Endothelial cell of umbilical vein (primary cell): ENCODE measurements around the gene MT1X. TPM values are rescaled to one million over a fixed set of nuclear protein-coding genes. Genes with fewer than 3 reads are reported as not detected.
A peak's percentile ranks its signal among the peaks of the same experiment; 100 is the strongest.

Source experiments
- BruUV-seq: library from RNA; stranded (reverse); fragments of 400-500 nt; replicated peaks from 2 replicates; lab custom pipeline; 2021; lab: Mats Ljungman, UMichigan
- CTCF ChIA-PET: fragments of 300-600, 350-600 bp; sonication (Branson Sonifier 250); formaldehyde crosslinking; loops from one replicate; lab custom pipeline; 2021; ENCODE audit warnings: antibody characterized with exemption, inconsistent platforms; lab: Charles Lee
- POLR2A ChIA-PET: fragments of 300-600, 350-600 bp; sonication (Branson Sonifier 250); formaldehyde crosslinking; loops from one replicate; lab custom pipeline; 2021; ENCODE audit warnings: antibody characterized with exemption, inconsistent platforms; lab: Charles Lee
- DNase-seq: peaks from one replicate; pipeline ENCODE4 v3.0.0-alpha.2; 2011; ENCODE audit warnings: low read depth, low spot score
- FAIRE-seq: peaks from 2 replicates; lab custom pipeline; 2011; peaks lifted over from hg19 to GRCh38; lab: Jason Lieb, UNC
- H2AFZ ChIP-seq: 2 replicates; pipeline ENCODE4 v1.6.0; 2012; ENCODE audit warnings: low read depth, low read length, control low read depth, inconsistent platforms
- H3K27ac ChIP-seq: 2 replicates; pipeline ENCODE4 v1.5.1; 2011; ENCODE audit warnings: low read depth, mild to moderate bottlenecking, control low read depth, low read length, moderate library complexity; ENCODE audit not compliant: insufficient read depth
- H3K27me3 ChIP-seq, 2 experiments: 2 replicates each; pipeline versions ENCODE4 v1.6.0 to v1.6.1; 2011; ENCODE audit warnings: low read length in 2 of 2, mixed read lengths in 1 of 2; ENCODE audit not compliant: control insufficient read depth in 2 of 2, insufficient read depth in 2 of 2
- H3K36me3 ChIP-seq, 2 experiments: 2 replicates in 1 of 2; 3 replicates in 1 of 2; pipeline ENCODE4 v1.5.1; 2011; ENCODE audit warnings: low read length in 2 of 2, mild to moderate bottlenecking in 1 of 2, moderate library complexity in 1 of 2; ENCODE audit not compliant: control insufficient read depth in 2 of 2, insufficient read depth in 2 of 2; ENCODE audit errors: extremely low read depth in 1 of 2
- H3K4me1 ChIP-seq: 3 replicates; pipeline ENCODE4 v1.5.1; 2011; ENCODE audit warnings: mild to moderate bottlenecking, low read length; ENCODE audit not compliant: control insufficient read depth, insufficient read depth; ENCODE audit errors: extremely low read depth
- H3K4me2 ChIP-seq: 2 replicates; pipeline ENCODE4 v1.6.1; 2011; ENCODE audit warnings: low read length, control low read depth, mixed read lengths; ENCODE audit not compliant: insufficient read depth
- H3K4me3 ChIP-seq, 3 experiments: fragments of 200-600 bp in 1 of 3; sonication (generic), shearing (Covaris generic) in 1 of 3; replicated peaks in 1 of 3; 2 replicates each; pipeline ENCODE4 v1.5.1; 2011 to 2016; ENCODE audit warnings: control low read depth in 3 of 3, low read length in 3 of 3, mild to moderate bottlenecking in 2 of 3, inconsistent platforms in 1 of 3, low read depth in 1 of 3, moderate library complexity in 1 of 3; ENCODE audit not compliant: insufficient read depth in 1 of 3
- H3K79me2 ChIP-seq: 2 replicates; pipeline ENCODE4 v1.6.0; 2012; ENCODE audit warnings: low read length, inconsistent platforms; ENCODE audit not compliant: control insufficient read depth, insufficient read depth
- H3K9ac ChIP-seq: replicated peaks from 2 replicates; pipeline ENCODE3; 2011; ENCODE audit warnings: low read length, control low read depth; ENCODE audit not compliant: insufficient read depth; ENCODE audit errors: extremely low read depth
- H3K9me1 ChIP-seq: replicated peaks from 3 replicates; pipeline ENCODE4 v1.6.0; 2011; ENCODE audit warnings: mild to moderate bottlenecking, low read length; ENCODE audit not compliant: control insufficient read depth, insufficient read depth; ENCODE audit errors: extremely low read depth
- H3K9me3 ChIP-seq: replicated peaks from 2 replicates; pipeline ENCODE4 v1.5.1; 2012; ENCODE audit warnings: low read length, inconsistent platforms; ENCODE audit not compliant: control insufficient read depth, insufficient read depth
- H4K20me1 ChIP-seq: replicated peaks from 2 replicates; pipeline ENCODE3; 2011; ENCODE audit warnings: mild to moderate bottlenecking, low read length; ENCODE audit not compliant: control insufficient read depth, insufficient read depth; ENCODE audit errors: extremely low read depth
- CTCF ChIP-seq, 2 donors: IDR thresholded peaks; 1 replicate in 1 of 2; 2 replicates in 1 of 2; pipeline ENCODE4 v1.5.1; 2011; ENCODE audit warnings: low read length in 2 of 2, mild to moderate bottlenecking in 2 of 2, moderate library complexity in 2 of 2, control low read depth in 1 of 2, inconsistent platforms in 1 of 2, low read depth in 1 of 2; ENCODE audit not compliant: insufficient read depth in 1 of 2; ENCODE audit errors: extremely low read depth in 1 of 2
- EZH2 ChIP-seq: IDR thresholded peaks from 2 replicates; pipeline ENCODE4 v1.6.1; 2012; ENCODE audit warnings: borderline replicate concordance, low read depth, mild to moderate bottlenecking, moderate library complexity, low read length, inconsistent platforms; ENCODE audit not compliant: severe bottlenecking
- FOS ChIP-seq: IDR thresholded peaks from 2 replicates; pipeline ENCODE4 v1.6.1; 2011; ENCODE audit warnings: mild to moderate bottlenecking, low read length, moderate library complexity, borderline replicate concordance; ENCODE audit not compliant: insufficient read depth
- GATA2 ChIP-seq: IDR thresholded peaks from 2 replicates; pipeline ENCODE4 v1.7.0; 2011; ENCODE audit warnings: low read depth, mild to moderate bottlenecking, moderate library complexity, mixed read lengths, low read length; ENCODE audit not compliant: insufficient read length, insufficient read depth
- JUN ChIP-seq: IDR thresholded peaks from 2 replicates; pipeline ENCODE4 v1.6.1; 2011; ENCODE audit warnings: borderline replicate concordance, low read depth; ENCODE audit not compliant: insufficient read length, insufficient read depth
- MYC ChIP-seq: IDR thresholded peaks from one replicate; pipeline ENCODE4 v1.6.1; 2011; ENCODE audit warnings: mild to moderate bottlenecking, low read depth, low read length
- POLR2A ChIP-seq: IDR thresholded peaks from 2 replicates; pipeline ENCODE4 v1.6.1; 2012; ENCODE audit warnings: low read depth, mild to moderate bottlenecking, control low read depth, low read length
- POLR2AphosphoS5 ChIP-seq: IDR thresholded peaks from 2 replicates; pipeline ENCODE4 v1.6.1; 2012; ENCODE audit warnings: low read depth, mild to moderate bottlenecking, control low read depth, low read length, moderate library complexity; ENCODE audit not compliant: insufficient read depth
- dilution Hi-C: fragments of 300-500 bp; cut with MboI; formaldehyde crosslinking; loops from one replicate; pipeline ENCODE4 v1.15.0; 2019; ENCODE audit warnings: low sequenced_read_pairs; ENCODE audit not compliant: extremely low pct_ligation_motif_present
- intact Hi-C: fragments of 100-400 bp; cut with micrococcal nuclease; formaldehyde crosslinking; loops from one replicate; pipeline ENCODE4 v1.10.0; 2022
- polyA plus RNA-seq, 4 experiments: library from polyadenylated mRNA; depleted of rRNA in 3 of 4; stranded (reverse) in 3 of 4; unstranded in 1 of 4; fragments of >200 nt; gene quantifications; 2 replicates each; pipeline versions ENCODE4 v1.2.1 to v1.2.3, GENCODE V29; 2011 to 2012; ENCODE audit warnings: missing spikeins in 1 of 4
- total RNA-seq: library from RNA; stranded (reverse); gene quantifications from 2 replicates; pipeline ENCODE4 v1.2.3, GENCODE V29; 2021

MT1X gene
- total and polyA plus RNA-seq, 2 donors (not counting 3 experiments of a cell fraction or from before 2014, with no cell fraction given) = 15.6 to 46.7 TPM

- POLR2A ChIA-PET = interaction anchor here (0.6 kb wide), 1 partner anchor 64 kb away, joined by 3 read pairs; no protein-coding TSS in a partner anchor
- Histone ChIP-seq H3K36me3 (no peaks in the 10 kb centered on the region), H3K9me3 (no peaks in the 10 kb centered on the region), H3K4me1 (peaks cover 21% of the 10 kb centered on the region), H3K27me3 (no peaks in the 10 kb centered on the region), H3K9ac (peak within 1 kb of the TSS; percentile 91), H3K9me1 (no peaks in the 10 kb centered on the region), H3K4me3 (peak within 1 kb of the TSS; percentile 48 to 91 (median 70)), H4K20me1 (no peaks in the 10 kb centered on the region), H3K4me2 (peak within 1 kb of the TSS; percentile 91), H3K27ac (peak within 1 kb of the TSS; percentile 65), H2AFZ (peak within 1 kb of the TSS; percentile 95), H3K79me2 (peaks cover 48% of the 10 kb centered on the region)
- intact Hi-C loops = no loop called here
- BruUV-seq = no TSS peak
- CTCF ChIA-PET = interaction anchor here (0.7 to 1.6 kb wide), 4 partner anchors 10 to 19 kb away, joined by 3 to 6 read pairs (median 4); no protein-coding TSS in a partner anchor
- DNase-seq (peak; percentile 92), FAIRE-seq (peak; percentile 93)
- dilution Hi-C loops = no loop called here
- TF ChIP-seq CTCF (IDR thresholded peaks at IDR 0.05; ENCODE audit: extremely low read depth in 1 of 2, insufficient read depth in 1 of 2, low read depth in 1 of 2, low read length in 2 of 2) (no peak), MYC (no peak), EZH2 (no peak), GATA2 (no peak), POLR2AphosphoS5 (peak; percentile 80), JUN (no peak), POLR2A (peak; percentile 77), FOS (no peak)
Measured at GRCh38 chr16:56729735-56730662, 47.7 kb downstream of the MT1X start, which contains the start of gene NUP93. TSS of gene NUP93 (plus strand) at chr16:56730129. CDS start at chr16:56748248, 18,119 bp downstream.
